ENCODE measurements around the gene CPEB2. TPM values are rescaled to one million over a fixed set of nuclear protein-coding genes. Genes with fewer than 3 reads are reported as not detected.

CPEB2 gene
- total RNA-seq (2022; extraction: Qiagen RNA extraction): 4.7 to 9.1 TPM (median 6.7 TPM) in 5 replicates

DNA sequence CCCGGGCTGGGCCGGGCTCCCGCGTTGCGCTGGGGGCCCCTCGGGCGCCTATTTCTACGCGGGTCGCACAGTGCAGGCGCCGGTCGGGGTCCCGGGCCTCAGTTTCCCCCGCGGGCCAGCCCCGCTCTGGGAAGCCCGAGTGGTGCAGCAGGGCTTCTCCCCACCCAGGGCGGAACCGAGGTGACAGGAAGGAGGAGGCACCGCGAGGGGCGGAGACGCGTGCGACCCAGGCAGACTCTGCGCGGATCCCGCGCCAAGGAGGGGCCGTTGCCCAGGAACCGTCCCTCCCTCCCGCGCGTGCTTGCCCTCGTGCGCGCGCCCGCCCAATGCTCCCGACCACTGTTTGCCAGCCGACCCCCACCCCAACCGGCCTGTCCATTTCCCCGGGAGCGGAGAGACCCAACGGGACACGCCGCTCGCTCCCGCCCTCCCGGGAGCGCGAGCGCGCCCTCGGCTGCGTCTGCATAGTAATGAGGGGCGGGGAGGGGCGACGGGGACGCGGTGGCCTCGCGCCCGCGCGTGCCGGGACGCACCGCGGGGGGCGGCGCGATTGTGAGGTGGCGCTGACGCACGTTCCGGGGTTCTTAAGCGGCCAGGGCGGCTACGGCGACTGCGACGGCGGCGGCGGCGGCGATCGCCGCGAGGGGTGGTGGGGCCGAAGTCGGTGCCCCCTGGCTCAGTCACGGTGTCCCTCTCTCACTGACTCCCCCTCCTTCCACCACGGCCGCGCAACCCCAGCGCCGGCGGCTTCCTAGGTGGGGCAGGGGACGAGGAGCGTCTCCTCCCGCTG, at the start of gene CPEB2:
TSS of gene CPEB2 (plus strand) at position 613 of the 790 bp plus-strand sequence. CDS start 193 bp downstream, outside the sequence.

